Inflammatory macrophage treated with lipopolysaccharide for 1 hour (primary cell): ENCODE data around the gene DTWD2.
"Not testable (repeated sequence)": the region's sequence is repeated elsewhere in the genome, so short reads cannot be mapped to it uniquely, and the experiment has no call there.

Source experiments
- DNase-seq, 2 donors: peaks; one replicate each; pipeline ENCODE4 v3.0.0-alpha.2; 2020 to 2022

DTWD2 gene

GRCh38 chr5:118946138-118946800 is 42.1 kb downstream of the DTWD2 start:
- no peak for DNase-seq

GRCh38 chr5:118937393-118938061 is 50.8 kb downstream of the DTWD2 start:
- DNase-seq, result peak in 1 of 2 donors; percentile 29

- DNase-seq, result no peak
Observed at GRCh38 chr5:118933703-118934102, 54.6 kb downstream of the DTWD2 start.

- no peak for DNase-seq
Observed at GRCh38 chr5:118931564-118931963, 56.8 kb downstream of the DTWD2 start.

- no peak for DNase-seq
Observed at GRCh38 chr5:118924006-118924389, 64.3 kb downstream of the DTWD2 start.

- DNase-seq, result no peak
Observed at GRCh38 chr5:118923295-118924005, 64.9 kb downstream of the DTWD2 start.

GRCh38 chr5:118921866-118922265 is 66.5 kb downstream of the DTWD2 start:
- DNase-seq, result no peak

GRCh38 chr5:118919016-118919415 is 69.3 kb downstream of the DTWD2 start:
- DNase-seq, result peak in 1 of 2 donors; percentile 13

GRCh38 chr5:118918232-118918631 is 70.1 kb downstream of the DTWD2 start:
- DNase-seq, result no peak

- DNase-seq, result not testable (repeated sequence)
Observed at GRCh38 chr5:118907536-118907935, 80.8 kb downstream of the DTWD2 start.

- DNase-seq, result no peak
Observed at GRCh38 chr5:118906947-118907346, 81.4 kb downstream of the DTWD2 start.

GRCh38 chr5:118905196-118905595 is 83.2 kb downstream of the DTWD2 start:
- no peak for DNase-seq

- no peak for DNase-seq
Observed at GRCh38 chr5:118902656-118903438, 85.5 kb downstream of the DTWD2 start.

- no peak for DNase-seq
Observed at GRCh38 chr5:118894709-118895108, 93.6 kb downstream of the DTWD2 start.

- DNase-seq, result no peak
Observed at GRCh38 chr5:118891252-118891651, 97.1 kb downstream of the DTWD2 start.

GRCh38 chr5:118889165-118889564 is 99.2 kb downstream of the DTWD2 start:
- no peak for DNase-seq

- DNase-seq, result no peak
Observed at GRCh38 chr5:118888556-118888955, 99.8 kb downstream of the DTWD2 start.

- DNase-seq, result no peak
Observed at GRCh38 chr5:118883362-118883761, 105.0 kb downstream of the DTWD2 start.

GRCh38 chr5:118882666-118883065 is 105.7 kb downstream of the DTWD2 start:
- DNase-seq, result no peak

- not testable (repeated sequence) for DNase-seq
Observed at GRCh38 chr5:118876852-118877251, 111.5 kb downstream of the DTWD2 start.

- DNase-seq, result no peak
Observed at GRCh38 chr5:118875131-118875530, 113.2 kb downstream of the DTWD2 start.

- no peak for DNase-seq
Observed at GRCh38 chr5:118873417-118873816, 114.9 kb downstream of the DTWD2 start.

- DNase-seq, result no peak
Observed at GRCh38 chr5:118863345-118863744, 125.0 kb downstream of the DTWD2 start.
